K562 (cell line): ENCODE data around the gene ADGRE2. TPM values are rescaled to one million over a fixed set of nuclear protein-coding genes. Genes with fewer than 3 reads are reported as not detected.
"Not testable (repeated sequence)": the region's sequence is repeated elsewhere in the genome, so short reads cannot be mapped to it uniquely, and the experiment has no call there.

ENCODE experiments used
- CBFA2T3 ChIP-seq: fragments of 450-650 bp; IDR thresholded peaks from 2 replicates; pipeline ENCODE4 v1.6.1; 2017
- CBX5 ChIP-seq: IDR thresholded peaks from 2 replicates; pipeline ENCODE4 v1.6.1; 2014; ENCODE audit warnings: low read depth, borderline replicate concordance
- EHMT2 ChIP-seq: fragments of 450-650 bp; IDR thresholded peaks from 2 replicates; pipeline ENCODE4 v1.6.1; 2018; ENCODE audit warnings: antibody characterized with exemption
- EP300 ChIP-seq: IDR thresholded peaks from 2 replicates; pipeline ENCODE4 v1.6.1; 2012; ENCODE audit warnings: low read length, improper control_type of control experiment
- ETV1 ChIP-seq: fragments of 450-650 bp; conservative IDR thresholded peaks from 2 replicates; pipeline ENCODE4 v1.6.1; 2016; ENCODE audit warnings: missing genetic modification characterization, control low read depth, low read depth, missing compliant biosample characterization
- HDAC3 ChIP-seq: fragments of 450-650 bp; IDR thresholded peaks from 2 replicates; pipeline ENCODE4 v1.6.1; 2018; ENCODE audit warnings: borderline replicate concordance, mild to moderate bottlenecking, moderate library complexity; ENCODE audit not compliant: partially characterized antibody
- JUND ChIP-seq, 2 experiments: IDR thresholded peaks; 2 replicates in 1 of 2; 3 replicates in 1 of 2; pipeline ENCODE4 v1.6.1; 2011; ENCODE audit warnings: borderline replicate concordance in 2 of 2, low read depth in 2 of 2, low read length in 2 of 2, improper control_type of control experiment in 1 of 2, missing biosample characterization in 1 of 2, missing genetic modification characterization in 1 of 2, missing genetic modification reagents in 1 of 2
- KLF16 ChIP-seq: IDR thresholded peaks from 2 replicates; pipeline ENCODE4 v1.6.1; 2016; ENCODE audit warnings: antibody characterized with exemption
- MTA1 ChIP-seq: fragments of 450-650 bp; IDR thresholded peaks from 2 replicates; pipeline ENCODE4 v1.6.1; 2017; ENCODE audit warnings: borderline replicate concordance
- MTA3 ChIP-seq: fragments of 450-650 bp; formaldehyde crosslinking; IDR thresholded peaks from 2 replicates; pipeline ENCODE4 v1.6.1; 2017; ENCODE audit warnings: mild to moderate bottlenecking, borderline replicate concordance
- NCOR1 ChIP-seq: fragments of 450-650 bp; IDR thresholded peaks from 2 replicates; pipeline ENCODE4 v1.6.1; 2016; ENCODE audit warnings: mild to moderate bottlenecking, moderate library complexity
- NR2C2 ChIP-seq, 2 experiments: fragments of 200-800 bp in 1 of 2; sonication (Bioruptor generic) in 1 of 2; sonication (generic) in 1 of 2; formaldehyde crosslinking in 1 of 2; IDR thresholded peaks; 2 replicates each; pipeline versions ENCODE4 v1.6.1 to v1.8.0; 2016 to 2022; ENCODE audit warnings: mild to moderate bottlenecking in 1 of 2, missing compliant biosample characterization in 1 of 2, missing genetic modification characterization in 1 of 2, missing genetic modification reagents in 1 of 2
- PBX2 ChIP-seq, 2 experiments: IDR thresholded peaks in 1 of 2; conservative IDR thresholded peaks in 1 of 2; 2 replicates each; pipeline ENCODE4 v1.6.1; 2016; ENCODE audit warnings: low read depth in 2 of 2, mild to moderate bottlenecking in 1 of 2, missing compliant biosample characterization in 1 of 2, missing genetic modification characterization in 1 of 2, moderate library complexity in 1 of 2
- SMARCA4 ChIP-seq: fragments of 450-650 bp; IDR thresholded peaks from 2 replicates; pipeline ENCODE4 v1.6.1; 2016
- TAF9B ChIP-seq: fragments of 450-650 bp; IDR thresholded peaks from 2 replicates; pipeline ENCODE4 v1.6.1; 2018; ENCODE audit warnings: mild to moderate bottlenecking; ENCODE audit not compliant: partially characterized antibody
- TEAD1 ChIP-seq, 2 experiments: fragments of 450-650 bp in 1 of 2; sonication (generic) in 1 of 2; formaldehyde crosslinking; IDR thresholded peaks; 2 replicates each; pipeline versions ENCODE4 v1.4.0 to v1.8.0; 2020 to 2022; ENCODE audit warnings: mild to moderate bottlenecking in 2 of 2, missing genetic modification reagents in 1 of 2
- TFAP4 ChIP-seq: sonication (generic); formaldehyde crosslinking; IDR thresholded peaks from 2 replicates; pipeline ENCODE4 v1.8.0; 2022; ENCODE audit warnings: missing genetic modification reagents, mild to moderate bottlenecking, moderate library complexity, borderline replicate concordance
- ZNF140 ChIP-seq: fragments of 250-450 bp; sonication (Bioruptor Pico); IDR thresholded peaks from 2 replicates; pipeline ENCODE4 v1.8.0; 2021; ENCODE audit warnings: moderate library complexity, mild to moderate bottlenecking, inconsistent platforms
- ZNF239 ChIP-seq: fragments of 250-450 bp; sonication (Bioruptor Pico); IDR thresholded peaks from 2 replicates; pipeline ENCODE4 v1.4.0; 2020; ENCODE audit warnings: mild to moderate bottlenecking
- ZNF518B ChIP-seq: fragments of 250-450 bp; sonication (Bioruptor Pico); IDR thresholded peaks from 2 replicates; pipeline ENCODE4 v1.5.0; 2021; ENCODE audit warnings: mild to moderate bottlenecking, moderate library complexity
- polyA plus RNA-seq, 8 experiments: library from polyadenylated mRNA; depleted of rRNA in 4 of 8; stranded (reverse) in 5 of 8; unstranded in 3 of 8; fragments of >200 nt; fragmentation: Nextera tagmentation in 2 of 8; fragmentation: Illumina TruSeq in 1 of 8; extraction: Ambion mirVana in 2 of 8; extraction: Trizol in 1 of 8; gene quantifications; 2 replicates each; pipeline versions ENCODE4 v1.2.1 to v1.2.3, GENCODE V29; 2011 to 2014; ENCODE audit warnings: inconsistent platforms in 1 of 8, missing spikeins in 1 of 8
- total RNA-seq, 7 experiments: library from RNA; depleted of rRNA in 6 of 7; stranded (reverse); fragments of >200 nt in 6 of 7; fragmentation: Illumina TruSeq in 2 of 7; extraction: Trizol in 2 of 7; gene quantifications; 2 replicates each; pipeline versions ENCODE4 v1.2.1 to v1.2.3, GENCODE V29; 2011 to 2021; ENCODE audit warnings: low replicate concordance in 1 of 7

The ADGRE2 gene
- total and polyA plus RNA-seq, 9 of the 15 experiments (the other 6 are each of a cell fraction or from before 2014, with no cell fraction given): 4.3 to 17.3 (median 9.8) TPM

GRCh38 chr19:14785102-14785793, 6.9 kb upstream of the ADGRE2 start (continued):
- TF ChIP-seq ETV1 (tag): peak; percentile 60
- TF ChIP-seq CBFA2T3: peak; percentile 76
- TF ChIP-seq EHMT2: peak; percentile 73
- peak; percentile 66 for TF ChIP-seq HDAC3
- TF ChIP-seq PBX2 (CRISPR knock-in tag; IDR thresholded peaks at IDR 0.05; ENCODE audit: low read depth); NR2C2 (CRISPR knock-in tag; IDR thresholded peaks at IDR 0.05): not testable (repeated sequence)
- peak; percentile 64 for TF ChIP-seq PBX2 (tag; conservative IDR thresholded peaks at IDR 0.05; ENCODE audit: low read depth)
- peak; percentile 88 for TF ChIP-seq EP300
- 0 out of 2 replicates have a peak, but pooled peaks have one; percentile 52 for TF ChIP-seq MTA3
- peak; percentile 70 for TF ChIP-seq NCOR1
- 0 out of 2 replicates have a peak, but pooled peaks have one; percentile 14 for TF ChIP-seq ZNF140 (CRISPR knock-in tag)
- peak; percentile 20; the same call in 1 of the 2 replicates for TF ChIP-seq ZNF239 (CRISPR knock-in tag)
- TF ChIP-seq TFAP4: peak; percentile 85
- peak; percentile 71 for TF ChIP-seq KLF16
- peak in 1 of 2 experiments; percentile 71; a peak in 2 of 4 replicates for TF ChIP-seq TEAD1 (CRISPR knock-in tag; IDR thresholded peaks at IDR 0.05)
- peak; percentile 96 for TF ChIP-seq JUND (IDR thresholded peaks at IDR 0.05; ENCODE audit: borderline replicate concordance, low read depth, low read length)
- TF ChIP-seq JUND (tag; IDR thresholded peaks at IDR 0.05; ENCODE audit: borderline replicate concordance, low read depth, low read length): peak; percentile 93; the same call in 2 of the 3 replicates
- TF ChIP-seq CBX5: peak; percentile 68; the same call in 1 of the 2 replicates
- TF ChIP-seq SMARCA4: peak; percentile 90
- TF ChIP-seq ZNF518B (CRISPR knock-in tag): 0 out of 2 replicates have a peak, but pooled peaks have one; percentile 30
- peak; percentile 82 for TF ChIP-seq MTA1
- TF ChIP-seq NR2C2 (tag; IDR thresholded peaks at IDR 0.05): peak; percentile 29; the same call in 1 of the 2 replicates
- peak; percentile 51 for TF ChIP-seq TAF9B
